GM21390 (cell line): Measurements from ENCODE around the gene HOXA11.

ENCODE experiments used
- ATAC-seq: cut with Tn5 transposase; IDR thresholded peaks from one replicate; pipeline ENCODE4 v1.9.1; 2021; ENCODE audit not compliant: unreplicated experiment

The HOXA11 gene

DNA sequence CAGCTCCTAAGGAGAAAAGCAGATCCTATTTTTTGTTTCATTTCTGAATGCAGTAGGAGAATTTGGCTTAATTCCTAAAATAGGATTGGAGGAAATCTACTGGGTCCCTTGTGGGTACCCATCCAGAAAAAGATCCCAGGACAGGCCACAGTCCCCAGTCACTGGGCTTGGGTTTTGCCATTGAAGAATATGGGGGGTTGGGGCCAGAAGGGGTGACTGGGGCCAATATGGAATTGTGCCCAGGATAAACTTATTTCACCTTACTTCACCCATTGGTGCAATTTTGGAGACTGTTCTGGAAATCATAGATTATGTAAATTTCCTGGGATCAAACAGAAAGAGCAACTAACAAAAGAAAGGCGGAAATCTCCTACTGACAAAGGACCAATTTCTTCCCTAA lies 46.6 kb downstream of the HOXA11 start:
- ATAC-seq: no peak

DNA sequence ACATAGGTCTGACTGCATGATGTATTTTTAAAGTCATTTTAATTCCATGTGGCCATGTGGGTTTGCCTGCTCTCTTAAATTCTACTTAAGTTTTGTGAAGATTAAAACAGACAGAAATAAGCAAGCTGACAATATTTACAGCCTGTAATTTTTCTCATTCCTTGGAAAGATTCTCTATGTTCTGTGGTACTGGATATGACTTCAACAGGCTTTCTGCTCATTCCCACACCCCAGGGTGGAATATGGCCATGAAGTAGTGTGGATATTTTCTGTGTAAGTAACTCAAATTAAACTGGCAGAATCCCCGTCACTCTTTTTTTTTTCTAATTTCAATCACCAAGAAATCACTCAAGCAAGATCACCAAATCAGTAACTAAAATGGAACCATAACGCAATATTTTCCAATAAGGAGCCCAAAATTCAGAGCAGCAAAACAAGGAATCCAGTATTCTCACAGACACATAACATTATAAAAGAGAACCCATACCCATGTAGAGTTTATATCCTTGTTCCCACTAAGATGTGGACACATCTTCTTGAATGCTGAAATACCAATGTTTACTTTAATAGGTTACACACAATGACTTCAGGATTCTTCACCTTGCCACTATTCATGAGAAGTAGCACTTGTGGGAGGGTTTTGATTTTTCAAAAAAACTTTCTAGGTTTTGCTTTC lies 47.3 kb downstream of the HOXA11 start:
- ATAC-seq: no peak

DNA sequence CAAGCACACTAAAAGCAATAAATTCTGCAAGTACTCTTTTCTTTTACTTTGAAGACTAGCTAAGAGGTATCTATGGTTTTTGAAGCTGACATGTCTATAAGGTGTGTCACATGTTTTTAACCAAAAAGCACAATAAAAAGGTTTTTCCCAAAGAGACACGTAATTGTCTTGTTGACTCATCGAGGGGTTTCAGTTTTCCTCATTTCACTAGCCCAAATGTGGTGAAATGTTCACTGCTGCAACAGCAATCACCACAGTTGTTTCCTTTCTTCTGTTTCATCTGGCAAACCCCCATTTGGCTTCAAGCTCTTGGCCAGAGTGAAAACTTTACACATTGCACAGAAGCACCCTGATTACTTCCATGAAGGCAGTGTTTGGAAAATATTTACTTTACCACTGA lies 50.6 kb downstream of the HOXA11 start:
- ATAC-seq: no peak

DNA sequence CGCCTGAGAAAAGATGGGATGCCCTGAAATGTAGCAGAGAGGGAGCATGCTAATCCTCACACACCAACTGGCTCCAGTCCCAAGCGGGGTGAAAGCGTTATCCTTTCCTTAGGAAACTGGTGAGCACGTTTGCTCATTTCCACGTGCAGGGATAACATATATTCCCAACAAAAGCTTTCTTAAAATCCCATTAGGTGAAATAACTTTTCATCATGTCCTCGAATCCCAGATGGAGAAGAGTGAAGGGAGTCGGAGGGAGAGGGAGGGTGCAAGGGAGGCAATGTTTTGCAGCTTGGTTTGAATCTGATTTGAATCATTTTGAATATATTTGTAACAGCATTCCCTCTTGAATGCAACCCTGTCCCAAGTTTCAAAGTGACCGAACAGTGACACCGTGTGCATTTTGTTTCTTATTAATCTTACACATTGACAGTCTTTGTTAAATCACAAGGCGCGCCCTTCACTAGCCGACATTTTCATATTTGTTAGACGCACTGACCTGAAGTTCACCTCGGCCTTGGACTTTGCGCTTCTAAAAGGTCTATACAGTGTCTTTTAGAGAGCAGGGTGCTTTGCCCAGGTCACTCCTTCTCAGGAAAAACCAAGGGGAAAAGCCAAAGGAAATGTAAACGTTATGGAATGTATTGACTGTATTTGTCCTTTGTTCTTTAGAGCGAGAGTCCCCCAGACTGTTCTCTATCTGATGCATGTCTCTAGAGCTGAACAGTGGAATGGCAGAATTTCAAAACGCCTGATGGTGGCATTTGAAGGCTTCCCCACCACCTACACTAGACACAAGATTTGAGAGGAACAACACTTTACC lies 51.4 kb downstream of the HOXA11 start:
- no peak for ATAC-seq

DNA sequence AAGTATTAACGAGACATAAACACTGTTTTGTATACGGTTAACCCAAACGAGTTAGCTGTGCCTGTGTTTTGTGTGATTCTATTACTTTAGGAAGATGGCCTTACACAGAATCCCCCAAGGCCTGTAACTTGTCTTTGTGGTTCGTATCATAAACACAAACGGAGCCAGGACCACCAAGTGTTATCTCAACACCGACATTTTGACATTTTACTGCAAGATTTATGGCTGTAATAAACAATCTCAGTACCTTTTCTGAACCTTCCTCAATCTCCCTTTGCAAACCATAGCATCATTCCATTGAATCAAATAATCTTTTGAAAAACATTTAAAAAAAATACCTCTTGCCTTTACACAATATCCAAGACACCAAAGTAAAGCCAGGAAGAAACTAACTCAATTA lies 52.1 kb downstream of the HOXA11 start:
- no peak for ATAC-seq

DNA sequence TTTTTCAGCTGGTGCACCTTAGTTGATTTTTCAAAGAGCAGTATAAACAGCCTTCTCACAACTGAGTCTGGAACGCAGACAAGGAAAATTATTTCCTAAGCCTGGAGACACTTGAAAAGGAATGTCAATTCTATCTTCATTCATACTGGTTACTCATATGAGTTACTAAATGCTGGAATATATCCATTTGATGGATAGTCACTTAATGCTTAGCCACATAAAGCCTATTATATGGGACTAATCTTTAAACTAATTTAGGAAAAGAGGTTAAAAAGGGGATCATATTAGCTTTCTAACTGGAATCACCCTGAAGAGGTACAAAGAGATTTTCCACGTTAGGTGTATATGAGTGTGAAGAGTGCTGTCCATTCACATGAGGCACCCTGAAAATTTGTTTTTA lies 52.8 kb downstream of the HOXA11 start:
- ATAC-seq: no peak

DNA sequence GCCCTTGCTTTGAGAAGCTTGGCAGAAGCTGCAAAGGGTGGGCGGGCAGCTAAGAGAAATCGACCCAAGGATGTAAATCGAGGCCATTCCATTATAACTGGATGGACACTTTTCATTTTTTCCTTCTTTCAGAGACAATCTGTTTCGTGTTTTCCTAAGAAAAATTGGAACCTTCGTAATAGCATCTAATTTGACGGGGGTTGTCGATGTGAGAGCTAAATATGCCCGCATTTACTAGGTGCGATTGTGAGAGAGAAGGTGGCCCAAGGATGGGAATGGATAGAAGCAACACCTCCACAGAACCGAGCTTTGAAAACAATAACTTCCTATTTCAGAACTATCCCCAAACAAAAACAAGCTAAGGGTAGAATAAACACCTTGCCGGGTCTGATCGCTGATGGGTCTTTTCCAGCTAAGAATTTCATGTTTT lies 53.6 kb downstream of the HOXA11 start:
- ATAC-seq: no peak
